Activated naive CD4-positive, alpha-beta T cell treated with Interleukin-2 at 50 U/mL for 16 hours (primary cell): ENCODE results near the gene DCLK2.
"Not testable (repeated sequence)": the region's sequence is repeated elsewhere in the genome, so short reads cannot be mapped to it uniquely, and the experiment has no call there.

Experiments
- DNase-seq: peaks from one replicate; pipeline ENCODE4 v3.0.0-alpha.2; 2020

The DCLK2 gene

DNA sequence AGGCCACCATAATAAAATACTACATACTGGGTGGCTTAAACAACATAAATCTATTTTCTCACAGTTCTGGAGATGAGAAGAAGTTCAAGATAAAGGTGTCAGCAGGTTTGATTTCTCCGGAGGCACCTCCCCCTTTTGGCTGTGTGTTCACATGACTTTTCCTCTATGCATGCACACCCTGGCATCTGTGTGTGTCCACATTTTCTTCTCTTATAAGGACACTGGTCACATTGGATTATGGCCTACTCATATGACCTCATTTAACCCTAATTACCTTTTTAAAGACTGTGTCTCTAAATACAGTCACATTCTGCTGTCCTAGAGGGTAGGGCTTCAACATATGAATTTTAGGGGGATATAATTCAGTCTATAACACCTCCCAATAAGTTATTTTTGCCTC, 79.8 kb downstream of the DCLK2 start:
- no peak for DNase-seq

DNA sequence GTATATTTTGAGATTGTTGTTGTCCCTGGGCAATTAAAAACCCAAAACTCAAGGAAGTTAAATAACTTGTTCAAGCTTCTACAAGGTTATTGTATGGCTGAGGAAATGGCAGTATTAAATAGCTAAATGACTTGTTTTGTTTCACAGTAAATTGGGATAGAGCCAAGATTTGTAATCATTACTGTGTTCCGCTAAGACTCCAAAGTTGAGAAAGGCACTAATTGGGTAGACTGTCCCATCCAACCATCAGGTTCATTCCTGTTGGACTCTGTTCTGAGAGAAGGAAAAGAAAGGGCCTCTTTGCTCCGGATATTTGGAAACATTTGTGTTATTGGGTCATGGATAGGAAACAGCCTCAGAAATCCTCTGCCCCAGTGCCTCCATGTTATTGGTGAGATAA, 82.2 kb downstream of the DCLK2 start:
- no peak for DNase-seq

DNA sequence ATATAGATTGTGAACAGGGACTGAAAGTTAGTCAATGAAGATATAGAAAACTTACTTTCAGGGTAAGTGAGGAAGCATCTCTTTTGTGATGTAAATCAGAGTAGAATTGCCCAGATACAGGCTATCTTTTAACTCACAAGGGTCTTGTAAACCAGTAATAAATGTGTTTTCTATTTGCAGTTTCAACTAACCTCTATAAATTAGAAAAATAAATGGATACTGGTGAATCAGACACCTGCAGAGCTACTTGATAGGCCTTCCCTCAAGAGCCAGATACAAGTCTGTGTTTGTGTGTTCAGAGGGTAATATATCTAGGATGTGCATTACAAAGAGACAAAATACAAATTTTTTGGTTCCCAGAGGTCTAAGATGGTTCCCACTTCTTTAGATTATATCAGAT, 82.9 kb downstream of the DCLK2 start:
- DNase-seq, result no peak

DNA sequence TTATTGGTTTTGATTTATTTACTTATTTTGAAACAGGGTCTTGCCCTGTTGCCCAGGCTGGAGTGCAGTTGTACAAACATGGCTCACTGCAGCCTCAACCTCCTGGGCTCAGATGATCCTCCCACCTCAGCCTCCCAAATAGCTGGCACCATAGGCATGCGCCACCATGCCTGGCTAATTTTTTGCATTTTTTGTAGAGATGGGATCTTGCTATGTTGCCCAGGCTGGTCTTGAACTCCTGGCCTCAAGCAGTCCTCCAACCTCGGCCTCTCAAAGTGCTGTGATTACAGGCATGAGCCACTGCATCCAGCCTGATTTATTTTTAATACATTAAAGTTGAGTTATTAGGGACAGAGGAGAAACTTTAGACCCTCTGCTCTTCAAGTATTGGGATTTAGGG, 83.8 kb downstream of the DCLK2 start:
- not testable (repeated sequence) for DNase-seq

DNA sequence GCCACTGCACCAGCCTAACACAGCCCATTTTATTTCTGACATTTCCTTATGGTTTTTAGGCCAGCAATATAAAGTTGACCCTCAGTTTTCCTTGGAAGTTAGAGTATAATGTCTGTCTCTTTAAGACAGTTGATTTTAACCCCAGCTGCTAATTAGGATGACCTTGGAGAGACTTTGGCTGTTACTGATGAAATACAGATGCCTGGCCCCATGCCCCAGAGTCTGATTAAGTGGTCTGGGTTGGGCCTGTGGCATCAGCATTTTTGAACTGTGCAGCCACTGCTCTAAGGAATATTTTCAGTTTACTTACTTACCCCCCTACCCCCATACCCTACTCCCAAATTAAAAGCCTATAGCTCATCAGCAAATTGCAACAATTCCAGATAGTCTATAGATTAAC, 85.8 kb downstream of the DCLK2 start:
- no peak for DNase-seq

DNA sequence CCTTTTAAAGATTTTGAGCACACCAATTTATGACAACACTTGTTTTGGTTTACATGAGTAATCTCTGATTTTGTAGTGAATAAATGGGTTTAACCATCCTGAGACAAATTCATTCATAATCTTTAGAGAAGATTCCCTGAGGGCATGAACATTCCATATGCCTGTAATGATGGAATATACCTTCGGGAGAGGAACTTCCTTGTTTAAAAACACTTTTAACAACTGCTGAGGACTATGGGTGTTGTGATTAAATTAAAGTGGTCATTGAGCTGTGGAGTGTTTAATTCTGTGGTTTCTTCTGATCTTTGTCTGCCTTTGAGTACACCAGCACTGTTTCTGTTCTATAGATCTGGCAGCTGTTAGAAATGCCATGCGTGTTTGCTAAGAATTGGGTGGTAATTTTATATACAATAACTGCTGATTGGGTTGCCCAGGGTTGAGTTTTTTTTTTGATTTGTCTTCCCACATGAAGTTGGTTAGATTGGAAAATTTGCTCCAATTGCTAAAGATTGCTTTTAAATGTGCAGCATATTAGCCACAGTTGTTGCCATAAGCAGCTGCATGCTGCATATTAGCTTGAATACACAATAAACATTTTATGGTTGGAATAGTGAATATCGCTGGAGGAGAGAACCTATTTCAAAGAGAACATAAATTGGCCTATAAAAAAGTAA, 86.8 kb downstream of the DCLK2 start:
- DNase-seq, result no peak

DNA sequence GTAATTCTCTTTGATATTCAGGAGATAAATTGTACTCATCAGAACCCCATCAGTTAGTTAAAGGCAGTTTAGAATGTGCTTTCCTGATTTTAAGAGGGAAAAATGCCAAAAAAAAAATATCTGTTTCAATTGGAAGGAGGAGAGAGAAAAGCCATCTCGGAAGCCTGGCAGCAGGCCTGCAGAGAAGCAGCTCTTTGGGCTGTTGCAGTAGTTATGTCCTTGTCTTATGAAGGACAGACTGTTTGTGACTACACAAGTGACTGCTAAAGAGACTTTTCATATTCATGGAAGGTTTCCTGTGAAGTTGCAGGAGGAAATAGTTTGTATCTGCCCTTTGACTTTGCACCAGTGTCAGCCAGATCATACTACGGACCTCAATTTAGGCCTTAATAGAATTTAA, 88.8 kb downstream of the DCLK2 start:
- no peak for DNase-seq

DNA sequence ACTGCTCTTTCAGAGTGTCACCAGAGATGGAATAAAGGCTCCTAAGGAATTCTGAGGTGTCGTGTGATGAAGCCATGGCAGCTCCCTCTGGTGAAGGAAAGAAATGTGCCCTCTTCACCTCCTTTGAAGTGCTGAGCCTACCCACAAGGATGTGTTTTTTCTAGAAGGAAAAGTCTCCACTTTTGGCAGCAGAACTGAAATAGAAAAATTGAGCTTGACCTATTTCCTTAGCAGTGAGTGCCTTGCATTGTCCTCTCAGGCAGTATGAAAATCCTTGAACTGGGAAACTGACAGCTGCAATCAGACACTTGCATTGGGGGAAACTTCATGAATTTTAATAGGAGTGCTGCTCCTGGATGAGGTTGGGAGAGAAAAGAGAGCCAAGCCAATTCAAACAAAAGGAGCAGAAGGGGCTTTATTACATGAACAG, 95.2 kb downstream of the DCLK2 start:
- no peak for DNase-seq

DNA sequence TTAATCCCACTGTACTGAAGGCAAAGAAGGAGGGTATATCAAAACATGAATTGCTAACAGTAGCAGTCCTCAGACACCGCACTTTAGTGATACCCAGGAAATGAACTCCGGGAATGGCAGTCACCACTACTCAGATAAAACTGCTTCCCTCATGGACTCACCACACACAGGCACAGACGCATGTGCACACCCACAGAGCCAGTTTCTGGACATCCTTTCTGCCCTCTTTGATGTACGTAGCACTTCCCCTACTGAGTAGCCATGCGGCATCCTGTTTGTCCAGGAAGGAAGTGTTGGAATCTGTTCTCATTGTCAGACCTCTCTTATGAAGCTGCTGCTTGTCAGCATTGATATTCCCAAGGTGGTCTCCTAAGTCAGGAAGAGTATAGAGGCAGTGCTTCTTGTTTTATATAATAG, 95.7 kb downstream of the DCLK2 start:
- DNase-seq, result no peak

DNA sequence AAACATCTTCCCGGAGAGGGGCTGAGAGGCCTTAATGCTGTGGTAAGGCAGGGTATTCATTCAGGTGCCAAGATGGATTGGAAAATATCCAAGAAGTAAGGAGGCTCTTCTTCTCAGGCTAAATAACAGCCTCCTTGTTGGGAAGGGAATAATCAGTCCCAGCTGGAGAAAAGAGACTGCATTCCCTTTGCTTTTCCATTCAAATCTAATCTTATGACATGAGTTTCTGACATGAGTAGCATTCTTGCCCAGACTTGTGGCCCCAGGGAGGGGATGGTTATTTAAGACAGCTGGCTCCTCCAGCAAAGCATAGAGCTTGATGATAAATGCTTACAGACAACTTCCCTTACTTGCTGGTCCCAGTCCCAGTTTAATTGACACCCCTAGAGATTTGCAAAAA, 98.3 kb downstream of the DCLK2 start:
- no peak for DNase-seq

DNA sequence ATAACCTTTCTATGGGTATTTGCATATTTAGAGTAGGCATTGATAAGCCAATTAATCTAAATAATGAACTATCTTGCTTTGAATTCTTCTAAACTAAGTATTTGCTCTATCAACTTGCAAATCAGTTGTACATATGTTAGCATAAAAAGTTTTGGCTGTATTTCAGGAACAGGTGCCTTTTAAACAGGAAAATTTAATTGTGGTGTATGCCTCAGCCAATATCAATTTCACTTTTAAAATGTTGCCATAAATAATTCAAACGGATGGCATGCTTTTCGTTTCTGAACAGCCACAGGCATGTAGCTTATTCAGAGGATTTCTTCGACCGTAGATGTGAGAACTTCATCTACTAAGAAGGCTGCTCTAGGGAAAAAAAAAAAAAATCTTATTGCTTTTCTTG, 99.9 kb downstream of the DCLK2 start:
- DNase-seq, result no peak

DNA sequence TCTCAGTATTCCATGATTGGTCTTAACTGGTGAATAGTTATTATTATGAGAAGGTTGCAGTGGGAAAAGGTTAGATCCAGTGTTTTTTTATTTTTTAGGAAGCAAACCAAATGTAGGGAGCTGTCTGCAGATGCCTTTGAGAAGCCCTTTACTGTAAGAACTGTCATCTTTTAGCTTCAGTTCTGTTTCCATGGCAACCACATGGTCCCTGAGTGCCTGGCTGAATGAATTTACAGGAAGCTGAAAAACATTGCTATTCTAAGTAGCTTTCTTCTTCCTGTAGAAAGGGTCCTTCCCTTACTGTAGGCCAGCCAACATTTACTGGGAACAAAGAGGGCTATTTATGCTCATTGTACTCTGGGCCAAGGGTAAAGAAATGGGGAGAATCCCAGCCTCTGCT, 103.3 kb downstream of the DCLK2 start:
- no peak for DNase-seq

DNA sequence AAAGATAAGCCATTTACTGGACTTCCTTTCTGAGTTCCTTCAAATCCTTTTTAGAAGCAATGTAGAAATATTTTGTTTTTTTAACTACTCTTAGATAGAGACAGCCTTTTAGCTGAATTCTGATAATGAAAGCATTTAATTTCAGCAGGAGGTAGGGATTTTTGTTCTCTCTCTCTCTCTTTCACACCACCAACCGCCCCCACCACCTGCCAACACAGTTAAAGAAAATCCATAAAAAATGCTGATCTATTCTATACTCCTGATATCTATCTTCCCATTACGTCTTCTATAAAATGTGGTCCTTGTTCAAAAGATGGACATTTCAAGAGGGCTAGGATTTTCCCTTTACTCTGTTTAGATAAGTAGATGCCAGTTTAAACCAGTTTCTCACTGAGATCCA, 104.5 kb downstream of the DCLK2 start:
- no peak for DNase-seq

DNA sequence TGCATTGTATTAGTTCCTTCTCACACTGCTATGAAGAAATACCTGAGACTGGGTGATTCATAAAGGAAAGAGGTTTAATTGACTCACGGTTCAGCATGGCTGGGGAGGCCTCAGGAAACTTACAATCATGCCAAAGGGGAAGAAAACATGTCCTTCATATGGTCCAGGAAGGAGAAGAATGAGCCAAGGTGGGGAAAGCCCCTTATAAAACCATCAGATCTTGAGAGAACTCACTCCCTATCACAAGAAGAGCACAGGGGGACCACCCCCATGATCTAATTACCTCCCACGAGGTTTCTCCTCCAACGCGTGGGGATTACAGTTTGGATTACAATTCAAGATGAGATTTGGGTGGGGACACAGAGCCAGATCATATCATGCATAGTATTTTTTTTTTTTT, 106.8 kb downstream of the DCLK2 start:
- DNase-seq, result not testable (repeated sequence)

DNA sequence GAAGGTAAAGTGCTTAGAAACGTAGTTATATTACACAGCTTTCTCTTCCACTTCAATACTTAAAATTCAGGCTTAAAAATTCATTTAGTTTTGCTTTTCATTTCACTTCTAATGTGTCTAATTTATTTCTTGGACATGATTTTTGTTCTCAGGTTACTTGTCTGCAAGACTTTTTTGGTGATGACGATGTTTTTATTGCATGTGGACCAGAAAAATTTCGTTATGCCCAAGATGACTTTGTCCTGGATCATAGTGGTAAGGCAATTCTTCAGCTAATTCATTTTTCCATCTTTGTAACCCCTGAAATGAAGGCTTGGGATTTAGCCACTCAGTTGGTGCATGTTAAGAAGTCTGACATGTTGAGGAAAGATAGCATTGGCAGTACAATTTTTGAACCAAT, 114.7 kb downstream of the DCLK2 start:
- DNase-seq, result no peak

DNA sequence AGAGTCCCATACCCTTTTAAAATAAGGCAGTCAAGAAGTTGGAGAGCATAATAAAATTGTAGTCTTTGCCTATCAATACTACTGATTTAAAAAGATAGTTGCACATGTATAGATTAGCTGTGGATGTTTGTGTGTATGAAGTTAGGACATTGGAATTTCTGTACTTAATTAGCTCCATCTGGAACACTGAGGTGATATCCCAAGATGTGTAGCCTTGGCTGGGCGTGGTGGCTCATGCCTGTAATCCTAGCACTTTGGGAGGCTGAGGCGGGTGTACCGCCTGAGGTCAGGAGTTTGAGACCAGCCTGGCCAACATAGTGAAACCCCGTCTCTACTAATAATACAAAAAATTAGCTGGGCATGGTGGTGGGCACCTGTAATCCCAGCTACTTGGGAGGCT, 119.0 kb downstream of the DCLK2 start:
- not testable (repeated sequence) for DNase-seq

DNA sequence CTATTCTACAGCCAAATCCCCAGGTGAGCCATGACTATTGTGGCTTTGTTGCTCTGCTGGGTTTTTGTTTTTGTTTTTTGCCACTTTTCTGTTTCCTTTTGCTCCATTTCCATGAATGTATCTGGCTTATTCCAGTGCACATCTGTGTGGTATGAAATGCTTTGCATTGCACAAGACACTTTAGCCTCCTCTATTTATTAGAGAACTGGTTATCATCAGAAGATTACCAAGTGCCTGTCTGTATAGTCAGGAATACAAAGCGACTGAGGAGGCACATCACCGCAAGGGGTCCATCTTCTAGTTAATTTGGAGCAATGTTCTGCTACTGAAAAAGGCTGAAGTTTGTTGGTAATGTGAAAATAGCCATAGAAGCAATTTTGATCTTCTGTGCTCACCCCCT, 120.8 kb downstream of the DCLK2 start:
- DNase-seq, result no peak

DNA sequence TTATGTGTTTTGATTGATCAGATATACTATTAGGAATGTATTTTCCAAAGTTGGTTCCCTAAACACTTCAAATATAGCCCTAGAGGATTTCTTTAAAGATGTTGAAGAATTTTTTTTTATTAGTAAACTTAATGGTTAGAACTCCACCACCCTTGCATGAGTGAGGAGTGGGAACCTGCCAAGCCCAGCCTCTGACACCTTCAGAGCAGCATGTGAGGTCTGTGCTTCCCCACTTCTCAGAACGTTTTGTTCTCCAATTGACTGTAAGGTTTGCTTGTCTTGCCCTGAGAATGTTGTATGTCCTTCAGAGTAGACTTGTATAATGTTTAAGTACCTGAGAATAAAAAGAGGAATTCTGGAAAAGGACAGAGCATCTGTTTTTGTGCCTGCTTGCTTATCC, 126.8 kb downstream of the DCLK2 start:
- no peak for DNase-seq

DNA sequence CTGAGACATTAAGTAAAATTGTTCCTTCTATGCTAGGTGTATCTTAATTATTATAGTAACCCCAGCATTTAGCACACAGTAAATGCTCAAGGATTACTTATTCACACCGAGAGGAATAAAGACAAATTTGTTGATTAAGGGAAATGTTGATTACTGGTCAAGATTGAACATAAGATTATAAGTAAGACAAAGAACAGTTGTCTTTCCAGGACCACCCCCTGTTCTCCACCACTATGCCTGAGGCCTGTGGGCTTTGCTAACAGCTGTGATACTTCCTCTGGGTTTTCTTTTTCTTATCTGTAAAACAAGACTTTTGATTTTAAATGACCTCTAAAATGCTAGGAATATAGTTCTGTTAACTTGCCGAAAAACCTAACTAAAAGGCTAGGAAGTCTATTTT, 128.0 kb downstream of the DCLK2 start:
- no peak for DNase-seq

DNA sequence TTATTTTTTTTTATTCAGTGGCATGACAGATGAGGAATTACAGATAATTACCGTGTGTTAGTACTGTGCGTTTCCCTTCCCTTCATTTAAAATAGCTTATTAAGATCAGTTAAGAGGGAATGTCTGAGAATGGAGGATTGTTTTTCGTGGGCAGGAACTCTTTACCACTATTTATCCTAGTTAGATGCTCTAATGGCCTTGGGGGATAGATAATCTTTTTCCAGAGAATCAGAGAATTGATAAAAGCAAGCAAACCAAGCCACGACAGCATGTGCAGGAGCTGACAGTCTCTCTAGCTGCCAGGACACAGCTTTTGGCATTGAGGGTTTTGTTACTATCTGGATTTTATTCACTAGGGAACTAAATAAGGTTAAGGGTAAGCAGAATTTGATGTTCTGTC, 128.7 kb downstream of the DCLK2 start:
- DNase-seq, result no peak

DNA sequence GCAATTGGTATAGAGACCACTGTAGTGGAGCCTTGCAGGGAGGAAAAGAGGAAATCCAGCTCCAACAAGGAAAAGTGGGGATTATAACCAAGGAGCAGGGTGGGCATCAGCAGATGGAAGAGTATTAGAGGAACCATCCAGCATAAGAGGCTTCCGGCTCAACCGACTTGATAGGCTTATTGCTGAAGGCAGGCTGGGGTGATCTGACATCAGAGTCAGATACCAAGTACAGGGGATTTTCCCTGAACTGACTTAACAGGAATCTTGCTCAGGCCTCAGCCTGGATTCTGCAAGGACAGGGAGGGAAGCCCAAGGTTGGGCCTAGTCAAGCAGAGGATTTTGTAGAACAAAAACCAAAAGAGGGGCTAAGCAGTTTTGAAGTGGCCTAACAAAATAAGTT, 129.6 kb downstream of the DCLK2 start:
- DNase-seq, result no peak

DNA sequence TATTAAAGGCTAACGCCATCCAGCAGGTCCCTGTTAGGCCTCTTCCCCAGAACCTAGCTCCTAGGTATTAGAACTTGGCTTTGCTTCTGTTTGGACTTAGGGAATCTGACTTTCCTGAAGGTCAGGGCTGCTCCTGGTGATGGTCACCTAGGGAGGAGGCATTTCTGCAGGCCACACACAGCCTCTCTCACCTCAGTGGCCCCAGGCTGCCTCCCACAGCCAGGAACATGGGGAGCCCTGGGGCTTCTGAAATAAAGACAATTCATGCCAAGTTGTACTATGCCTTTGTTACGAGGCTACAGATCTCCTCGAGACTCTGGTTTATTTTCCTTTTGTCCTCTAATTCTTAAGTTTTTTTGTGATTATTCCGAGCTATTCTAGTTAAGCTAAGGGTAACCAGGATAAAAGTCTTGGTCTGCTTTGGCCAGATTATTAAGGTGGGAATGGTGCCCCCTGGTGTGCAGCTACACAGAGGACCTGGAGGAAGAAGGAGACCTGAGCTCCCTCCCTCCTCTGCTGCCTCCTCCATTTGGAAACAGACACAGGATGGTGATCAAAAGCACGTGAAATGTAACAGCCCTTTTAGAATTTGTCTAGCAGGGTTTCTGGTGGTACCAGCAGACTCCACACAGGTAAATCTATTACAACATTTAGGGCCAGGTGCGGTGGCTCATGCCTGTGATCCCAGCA, 131.0 kb downstream of the DCLK2 start:
- DNase-seq, result no peak

DNA sequence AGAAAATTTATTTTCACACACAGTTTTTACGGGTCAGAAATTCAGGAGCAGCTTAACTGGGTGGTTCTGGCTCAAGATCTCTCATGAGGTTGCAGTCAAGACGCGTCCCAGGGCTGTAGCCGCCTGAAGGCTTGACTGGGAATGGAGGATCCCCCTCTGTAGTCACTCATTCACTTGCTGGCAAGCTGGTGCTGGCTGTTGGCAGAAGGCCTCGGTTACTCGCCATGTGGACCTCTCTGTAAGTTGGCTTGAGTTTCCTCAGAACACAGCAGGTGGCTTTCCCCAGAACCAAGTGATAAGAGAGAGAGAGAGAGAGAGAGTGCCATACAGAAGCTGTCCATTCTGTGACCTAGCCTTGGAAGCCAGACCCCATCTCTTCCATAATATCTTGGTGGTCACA, 132.8 kb downstream of the DCLK2 start:
- DNase-seq, result no peak

DNA sequence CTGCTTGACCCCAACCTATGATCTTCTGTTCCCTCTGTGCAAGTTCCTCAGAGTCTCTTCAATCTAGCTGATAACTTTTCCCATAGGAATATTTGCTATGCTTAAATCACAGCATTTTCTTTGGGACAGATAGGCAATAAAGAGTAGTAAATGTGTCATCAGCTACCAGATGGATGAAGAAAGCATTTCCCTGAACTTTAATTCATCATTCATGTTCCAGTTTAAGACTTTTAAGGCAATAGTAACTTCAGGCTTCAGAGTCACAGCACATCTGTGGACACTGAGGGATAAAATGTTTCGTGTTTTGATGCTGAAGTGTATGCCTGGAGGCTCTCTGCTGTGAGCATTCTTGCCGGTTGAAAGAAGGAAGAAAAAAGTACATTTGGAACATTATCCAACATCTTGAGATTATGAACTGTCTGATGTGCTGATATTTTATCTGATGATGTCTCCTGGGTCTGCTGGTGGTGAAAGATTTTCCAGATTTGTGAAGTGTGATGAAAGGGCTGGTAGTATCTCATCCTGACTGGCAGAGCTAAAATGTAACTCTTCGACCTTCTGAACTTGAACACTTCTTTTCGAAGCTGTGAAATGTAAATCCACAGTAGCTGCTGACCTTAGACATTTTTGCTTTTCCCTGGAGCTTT, 133.7 kb downstream of the DCLK2 start:
- no peak for DNase-seq

DNA sequence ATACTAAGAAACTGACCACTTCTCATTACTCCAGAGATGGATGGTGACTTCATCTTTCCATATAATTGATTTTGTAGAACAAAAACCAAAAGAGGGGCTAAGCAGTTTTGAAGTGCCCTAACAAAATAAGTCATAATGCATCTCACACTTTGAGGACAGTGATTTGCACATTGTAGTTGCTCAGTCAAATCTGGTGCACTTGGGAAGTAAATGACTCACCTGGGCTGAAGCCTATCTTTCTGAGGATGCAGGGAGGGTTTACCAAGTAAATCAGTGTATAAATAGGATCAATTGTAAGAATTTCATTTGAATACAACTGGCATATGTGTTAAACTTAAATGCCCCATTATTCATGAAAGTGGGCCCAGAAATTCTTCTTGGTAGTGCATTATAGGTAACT, 134.2 kb downstream of the DCLK2 start:
- no peak for DNase-seq
